ENCODE results near the gene USP31.

DNA sequence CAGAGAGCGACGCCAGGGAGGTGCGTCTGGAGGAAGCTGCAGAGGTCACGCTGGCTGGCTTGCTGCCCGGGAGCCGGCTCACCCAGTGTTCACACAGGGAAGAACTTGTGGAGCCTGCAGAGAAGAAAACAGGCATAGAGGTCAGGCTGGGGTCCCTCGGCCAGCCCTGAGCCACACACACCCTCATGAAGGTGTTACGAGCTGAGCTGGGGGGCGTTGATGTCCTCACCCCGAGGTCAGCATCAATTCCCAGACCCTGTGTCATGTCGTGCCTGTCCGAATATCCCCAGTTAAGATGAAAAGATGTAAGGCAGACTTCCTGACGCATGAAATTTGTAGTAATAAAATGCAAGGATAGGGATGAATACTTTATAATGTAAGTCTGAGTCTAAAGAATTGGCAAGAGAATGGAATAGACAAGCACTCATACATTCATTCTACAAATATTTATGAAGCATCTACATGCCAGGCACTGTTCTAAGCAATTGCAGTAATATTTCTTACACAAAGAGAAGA lies 77.1 kb downstream of the USP31 start:
- no peak for TF ChIP-seq POLR2A (IDR thresholded peaks at IDR 0.05)
- TF ChIP-seq, protein P1, sequence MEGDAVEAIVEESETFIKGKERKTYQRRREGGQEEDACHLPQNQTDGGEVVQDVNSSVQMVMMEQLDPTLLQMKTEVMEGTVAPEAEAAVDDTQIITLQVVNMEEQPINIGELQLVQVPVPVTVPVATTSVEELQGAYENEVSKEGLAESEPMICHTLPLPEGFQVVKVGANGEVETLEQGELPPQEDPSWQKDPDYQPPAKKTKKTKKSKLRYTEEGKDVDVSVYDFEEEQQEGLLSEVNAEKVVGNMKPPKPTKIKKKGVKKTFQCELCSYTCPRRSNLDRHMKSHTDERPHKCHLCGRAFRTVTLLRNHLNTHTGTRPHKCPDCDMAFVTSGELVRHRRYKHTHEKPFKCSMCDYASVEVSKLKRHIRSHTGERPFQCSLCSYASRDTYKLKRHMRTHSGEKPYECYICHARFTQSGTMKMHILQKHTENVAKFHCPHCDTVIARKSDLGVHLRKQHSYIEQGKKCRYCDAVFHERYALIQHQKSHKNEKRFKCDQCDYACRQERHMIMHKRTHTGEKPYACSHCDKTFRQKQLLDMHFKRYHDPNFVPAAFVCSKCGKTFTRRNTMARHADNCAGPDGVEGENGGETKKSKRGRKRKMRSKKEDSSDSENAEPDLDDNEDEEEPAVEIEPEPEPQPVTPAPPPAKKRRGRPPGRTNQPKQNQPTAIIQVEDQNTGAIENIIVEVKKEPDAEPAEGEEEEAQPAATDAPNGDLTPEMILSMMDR (IDR thresholded peaks at IDR 0.05), result no peak

All from right lobe of liver (tissue), 4 donors.